SK-N-MC (cell line): ENCODE results near the gene TMEM140.

Source experiments
- EZH2 ChIP-seq: fragments of 200-600 bp; sonication (generic); IDR thresholded peaks from one replicate; pipeline ENCODE4 v1.6.1; 2017; ENCODE audit warnings: antibody characterized with exemption
- FOXP2 ChIP-seq: optimal IDR thresholded peaks from 2 replicates; pipeline ENCODE3; 2011; ENCODE audit warnings: mild to moderate bottlenecking, moderate library complexity; ENCODE audit not compliant: insufficient read depth; ENCODE audit errors: extremely low read length, control extremely low read depth
- POLR2AphosphoS5 ChIP-seq: IDR thresholded peaks from 2 replicates; pipeline ENCODE4 v1.6.1; 2012; ENCODE audit warnings: mild to moderate bottlenecking, low read depth, low read length, borderline replicate concordance

DNA sequence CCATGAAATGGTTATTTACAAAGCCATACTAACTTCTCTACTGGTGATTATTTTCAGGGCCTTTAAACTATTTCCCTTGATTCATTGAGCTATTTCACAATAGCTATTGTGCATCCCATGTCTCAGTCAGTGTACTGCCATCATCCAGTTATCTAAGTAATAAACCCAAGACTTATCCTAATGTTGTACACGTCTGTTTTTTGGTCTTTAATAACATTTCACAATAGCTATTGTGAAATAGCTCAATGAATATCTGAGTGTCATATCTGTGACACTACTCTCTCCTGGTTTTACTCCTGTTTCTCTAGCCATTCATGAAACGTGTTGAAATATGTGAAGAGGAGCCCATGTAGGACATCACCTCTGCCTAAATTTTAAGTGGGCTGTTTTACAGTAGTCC lies 36.5 kb upstream of the TMEM140 start:
- TF ChIP-seq EZH2, result no peak
- TF ChIP-seq POLR2AphosphoS5, result no peak
- TF ChIP-seq FOXP2, result no peak
